NCI-H460 (cell line): ENCODE data around the gene ZNF613. TPM values are rescaled to one million over a fixed set of nuclear protein-coding genes. Genes with fewer than 3 reads are reported as not detected.

ENCODE experiments used
- DNase-seq: peaks from one replicate; pipeline ENCODE4 v3.0.0-alpha.2; 2016; ENCODE audit warnings: low read depth; ENCODE audit errors: extremely low read depth
- total RNA-seq: library from RNA; depleted of rRNA; stranded (reverse); fragments of >200 nt; shearing (Covaris generic); gene quantifications from 2 replicates; pipeline ENCODE4 v1.2.3, GENCODE V29; 2014; rRNA removed

The ZNF613 gene
- total RNA-seq, 1 experiment from 2014 or later: 6.3 TPM

GRCh38 chr19:51994048-51994644, 66.9 kb downstream of the ZNF613 start:
- DNase-seq: no peak

Other genes with a start within 250 kb of the ZNF613 start
- 3.5 and 4.7 TPM in 2 replicates for gene SPACA6, start 234.1 kb upstream of the ZNF613 start, total RNA-seq
- gene HAS1, start 203.5 kb upstream of the ZNF613 start, total RNA-seq: not detected in 2 replicates
- not detected in 2 replicates for gene FPR1, start 175.6 kb upstream of the ZNF613 start, total RNA-seq
- not detected in 2 replicates for gene FPR2, start 166.3 kb upstream of the ZNF613 start, total RNA-seq
- gene FPR3, start 132.3 kb upstream of the ZNF613 start, total RNA-seq: not detected in 2 replicates
- 0.63 and 1.0 TPM in 2 replicates for gene ZNF577, start 39.5 kb upstream of the ZNF613 start, total RNA-seq
- 0.49 and 1.3 TPM in 2 replicates for gene ZNF649, start 22.5 kb upstream of the ZNF613 start, total RNA-seq
- gene ZNF350, start 59.4 kb downstream of the ZNF613 start, total RNA-seq: 5.7 and 7.0 TPM in 2 replicates
- 7.3 and 7.9 TPM in 2 replicates for gene ZNF615, start 80.7 kb downstream of the ZNF613 start, total RNA-seq
- gene ZNF614, start 100.9 kb downstream of the ZNF613 start, total RNA-seq: 10.9 and 14.4 TPM in 2 replicates
- gene ZNF432, start 121.4 kb downstream of the ZNF613 start, total RNA-seq: 4.6 and 6.3 TPM in 2 replicates
- 8.8 and 9.9 TPM in 2 replicates for gene ZNF841, start 168.3 kb downstream of the ZNF613 start, total RNA-seq
- 5.1 and 5.7 TPM in 2 replicates for gene ZNF616, start 212.5 kb downstream of the ZNF613 start, total RNA-seq
- 2.0 and 3.0 TPM in 2 replicates for gene ZNF836, start 244.1 kb downstream of the ZNF613 start, total RNA-seq